ENCODE data around the gene CNOT10.

DNA sequence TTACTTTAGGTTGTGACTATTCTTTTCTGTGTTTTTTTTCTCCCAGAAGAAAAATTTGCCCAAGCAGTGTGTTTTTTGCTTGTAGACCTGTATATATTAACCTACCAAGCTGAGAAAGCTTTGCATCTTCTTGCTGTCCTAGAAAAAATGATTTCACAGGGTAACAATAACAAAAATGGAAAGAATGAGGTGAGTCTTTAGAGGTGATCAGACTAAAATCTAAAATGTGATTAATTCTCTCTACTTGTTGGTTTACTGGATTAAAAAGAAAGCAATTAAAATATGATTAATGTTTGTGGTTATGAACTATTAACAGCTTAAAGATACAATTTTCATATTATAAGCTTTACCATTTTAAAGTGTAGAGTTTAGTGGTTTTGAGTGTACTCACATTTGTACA, 28.2 kb downstream of the CNOT10 start:
- TF ChIP-seq POLR2A (IDR thresholded peaks at IDR 0.05; ENCODE audit: low read length) (no peak), GATA1 (IDR thresholded peaks at IDR 0.05; ENCODE audit: low read depth, low read length) (no peak)

All from erythroblast (primary cell).